ENCODE data around the gene SKAP1.

- no peak for TF ChIP-seq CTCF (IDR thresholded peaks at IDR 0.05)
- no peak for TF ChIP-seq POLR2A (IDR thresholded peaks at IDR 0.05)
These were observed 16.2 kb downstream of the SKAP1 start for GRCh38 chr17:48413613-48414405.

All from thyroid gland (tissue), 4 donors.